GM18499 (cell line): ENCODE results near the gene EXOC3.

ENCODE experiments used
- ATAC-seq: cut with Tn5 transposase; IDR thresholded peaks from one replicate; pipeline ENCODE4 v1.9.1; 2021; ENCODE audit warnings: moderate number of reproducible peaks; ENCODE audit not compliant: insufficient read depth, unreplicated experiment

Gene EXOC3

GRCh38 chr5:516338-516925 is 73.5 kb downstream of the EXOC3 start:
- ATAC-seq: no peak
